Smooth muscle cell (in vitro differentiated cells): ENCODE measurements around the gene SH2D2A. TPM values are rescaled to one million over a fixed set of nuclear protein-coding genes. Genes with fewer than 3 reads are reported as not detected.

Experiments used
- DNase-seq: peaks from one replicate; lab custom pipeline; 2025; ENCODE audit not compliant: unreplicated experiment; lab: John Stamatoyannopoulos, UW
- H2AFZ ChIP-seq: fragments of 200-600 bp; sonication (generic); 2 replicates; pipeline ENCODE4 v1.6.0; 2016; ENCODE audit warnings: antibody characterized with exemption, low read depth, mild to moderate bottlenecking
- H3F3A ChIP-seq: fragments of 200-600 bp; sonication (generic); 2 replicates; pipeline ENCODE4 v1.6.0; 2017; ENCODE audit warnings: antibody characterized with exemption, low read depth
- H3K27ac ChIP-seq: fragments of 200-600 bp; sonication (generic); 2 replicates; pipeline ENCODE4 v1.5.1; 2016; ENCODE audit warnings: low read depth, mild to moderate bottlenecking
- H3K27me3 ChIP-seq: fragments of 200-600 bp; sonication (generic); 2 replicates; pipeline ENCODE4 v1.6.1; 2016; ENCODE audit warnings: low read depth, mild to moderate bottlenecking
- H3K36me3 ChIP-seq: fragments of 200-600 bp; sonication (generic); 2 replicates; pipeline ENCODE4 v1.5.1; 2016; ENCODE audit warnings: low read depth
- H3K4me1 ChIP-seq: fragments of 200-600 bp; sonication (generic); 2 replicates; pipeline ENCODE4 v1.5.1; 2016; ENCODE audit warnings: low read depth
- H3K4me2 ChIP-seq: fragments of 200-600 bp; sonication (generic); 2 replicates; pipeline ENCODE4 v1.6.0; 2016; ENCODE audit warnings: mild to moderate bottlenecking
- H3K4me3 ChIP-seq: fragments of 200-600 bp; sonication (generic); 2 replicates; pipeline ENCODE4 v1.5.1; 2016; ENCODE audit warnings: mild to moderate bottlenecking
- H3K79me2 ChIP-seq: fragments of 200-600 bp; sonication (generic); 2 replicates; pipeline ENCODE4 v1.6.0; 2016; ENCODE audit warnings: low read depth, mild to moderate bottlenecking
- H3K9ac ChIP-seq: fragments of 200-600 bp; sonication (generic); 2 replicates; pipeline ENCODE4 v1.6.0; 2016; ENCODE audit warnings: low read depth
- H3K9me3 ChIP-seq: fragments of 200-600 bp; sonication (generic); replicated peaks from 2 replicates; pipeline ENCODE4 v1.5.1; 2016; ENCODE audit warnings: low read depth
- H4K20me1 ChIP-seq: fragments of 200-600 bp; sonication (generic); 2 replicates; pipeline ENCODE4 v1.6.0; 2016; ENCODE audit warnings: low read depth
- CTCF ChIP-seq: fragments of 200-600 bp; sonication (generic); IDR thresholded peaks from 2 replicates; pipeline ENCODE4 v1.5.1; 2017; ENCODE audit warnings: borderline replicate concordance, mild to moderate bottlenecking, antibody characterized with exemption; ENCODE audit not compliant: insufficient read depth, poor library complexity, severe bottlenecking
- WGBS: methylation state at CpG from one replicate; pipeline ENCODE4 v1.1.7; 2016; ENCODE audit warnings: low lambda C conversion rate; 5-methylcytosine and 5-hydroxymethylcytosine counted together
- polyA plus RNA-seq: library from polyadenylated mRNA; unstranded; fragments of >200 nt; fragmentation: Nextera tagmentation; extraction: Ambion mirVana; gene quantifications from 2 replicates; pipeline ENCODE4 v1.2.1, GENCODE V29; 2016
- total RNA-seq: library from RNA; depleted of rRNA; stranded (reverse); fragments of >200 nt; gene quantifications from 2 replicates; pipeline ENCODE4 v1.2.3, GENCODE V29; 2014

Gene SH2D2A
- total and polyA plus RNA-seq, 2 experiments from 2014 or later = 14.4 to 36.9 TPM

- H3K27me3 ChIP-seq = no peaks in the 10 kb centered on the region
- no peaks in the 10 kb centered on the region for H3K36me3 ChIP-seq
- 61% methylated on average over 3 of the region's 3 CpGs for WGBS
- no peaks in the 10 kb centered on the region for H3F3A ChIP-seq
- no peak overlapping the region for H3K4me2 ChIP-seq
- H4K20me1 ChIP-seq = no peaks in the 10 kb centered on the region
- no peak overlapping the region for H3K27ac ChIP-seq
- H2AFZ ChIP-seq = no peak overlapping the region
- peaks cover 10% of the 10 kb centered on the region for H3K4me1 ChIP-seq
- no peaks in the 10 kb centered on the region for H3K9me3 ChIP-seq
- DNase-seq = no peak
- H3K79me2 ChIP-seq = no peaks in the 10 kb centered on the region
- no peak overlapping the region for H3K4me3 ChIP-seq
- no peak overlapping the region for H3K9ac ChIP-seq
- no peak for TF ChIP-seq CTCF
Measured at GRCh38 chr1:156854634-156855033, 38.0 kb upstream of the SH2D2A start.

GRCh38 chr1:156853761-156854160 lies 37.1 kb upstream of the SH2D2A start:
- no peak for TF ChIP-seq CTCF
- no peak for DNase-seq
- no peaks in the 10 kb centered on the region for H3K36me3 ChIP-seq
- no peaks in the 10 kb centered on the region for H3K9me3 ChIP-seq
- no peaks in the 10 kb centered on the region for H3F3A ChIP-seq
- H3K4me1 ChIP-seq = peaks cover 8% of the 10 kb centered on the region
- H2AFZ ChIP-seq = no peak overlapping the region
- 94% methylated on average over 19 of the region's 19 CpGs for WGBS
- H3K9ac ChIP-seq = no peak overlapping the region
- no peak overlapping the region for H3K4me3 ChIP-seq
- no peak overlapping the region for H3K27ac ChIP-seq
- no peaks in the 10 kb centered on the region for H4K20me1 ChIP-seq
- H3K27me3 ChIP-seq = peaks cover 8% of the 10 kb centered on the region
- H3K4me2 ChIP-seq = no peak overlapping the region
- no peaks in the 10 kb centered on the region for H3K79me2 ChIP-seq

GRCh38 chr1:156852418-156852874 lies 35.8 kb upstream of the SH2D2A start:
- H3K36me3 ChIP-seq = no peaks in the 10 kb centered on the region
- no peak overlapping the region for H2AFZ ChIP-seq
- no peaks in the 10 kb centered on the region for H3F3A ChIP-seq
- no peaks in the 10 kb centered on the region for H3K9me3 ChIP-seq
- H3K27me3 ChIP-seq = peaks cover 21% of the 10 kb centered on the region
- 73% methylated on average over 9 of the region's 9 CpGs for WGBS
- H3K9ac ChIP-seq = no peak overlapping the region
- H3K27ac ChIP-seq = no peak overlapping the region
- H3K4me1 ChIP-seq = peaks cover 10% of the 10 kb centered on the region
- no peak for DNase-seq
- no peak overlapping the region for H3K4me2 ChIP-seq
- no peak for TF ChIP-seq CTCF
- no peak overlapping the region for H3K4me3 ChIP-seq
- H3K79me2 ChIP-seq = no peaks in the 10 kb centered on the region
- H4K20me1 ChIP-seq = no peaks in the 10 kb centered on the region

GRCh38 chr1:156851779-156852417 lies 35.2 kb upstream of the SH2D2A start:
- Histone ChIP-seq H4K20me1 (no peaks in the 10 kb centered on the region), H2AFZ (no peak overlapping the region), H3K79me2 (no peaks in the 10 kb centered on the region), H3K36me3 (no peaks in the 10 kb centered on the region), H3K4me2 (no peak overlapping the region), H3F3A (no peaks in the 10 kb centered on the region), H3K27me3 (peaks cover 26% of the 10 kb centered on the region), H3K9ac (no peak overlapping the region), H3K9me3 (no peaks in the 10 kb centered on the region), H3K4me1 (peaks cover 10% of the 10 kb centered on the region), H3K4me3 (no peak overlapping the region), H3K27ac (no peak overlapping the region)
- TF ChIP-seq CTCF = no peak
- DNase-seq = no peak
- 93% methylated on average over 17 of the region's 17 CpGs for WGBS
